Non-pigmented ciliary epithelial cell (primary cell): Measurements from ENCODE around the gene FRYL.
"Not testable (repeated sequence)": the region's sequence is repeated elsewhere in the genome, so short reads cannot be mapped to it uniquely, and the experiment has no call there.

Experiments used
- DNase-seq: peaks from one replicate; pipeline ENCODE4 v3.0.0-alpha.2; 2010; ENCODE audit warnings: low read depth

Gene FRYL

DNA sequence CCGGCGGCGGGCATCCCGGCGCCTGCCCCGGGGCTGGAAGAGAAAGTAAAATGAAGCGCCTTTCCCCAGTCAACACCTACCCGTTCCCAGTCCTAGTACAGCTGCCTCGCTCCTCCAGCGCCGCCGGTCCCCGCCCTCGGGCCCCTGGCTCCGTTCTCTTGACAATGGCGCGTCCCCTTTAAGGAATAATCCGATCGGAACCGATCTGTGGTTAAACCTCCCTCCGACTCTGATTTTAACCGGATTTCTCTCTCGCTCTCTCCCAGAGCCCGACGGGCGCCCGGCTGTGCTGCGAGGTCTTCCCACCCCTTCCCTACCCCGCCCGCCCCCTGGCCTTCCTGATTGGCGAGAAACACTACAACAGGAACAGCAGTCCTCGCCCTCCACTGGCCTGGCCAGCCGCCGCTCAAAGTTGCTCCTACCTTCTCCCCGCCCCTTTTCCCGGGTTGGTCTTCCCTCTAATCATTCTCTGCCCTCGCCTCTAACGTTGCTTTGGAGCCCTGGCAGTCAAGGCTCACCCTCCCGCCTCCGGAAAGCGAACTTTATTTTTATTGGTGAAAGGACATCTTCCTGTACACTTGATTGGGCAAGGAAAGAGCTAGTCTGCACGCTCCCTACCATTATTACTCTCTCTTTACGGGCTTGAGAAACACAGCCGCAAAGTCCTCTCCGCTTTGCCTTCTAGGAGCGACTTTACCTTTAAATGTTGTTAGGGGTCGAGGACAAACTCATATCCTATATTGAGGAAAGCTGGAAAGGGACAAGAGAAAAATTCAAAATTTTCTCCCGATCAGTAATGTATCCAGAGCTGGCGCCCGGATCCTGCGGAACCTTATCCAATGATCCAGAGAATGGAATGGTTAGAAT lies at the start of gene FRYL:
Gene FRYL (minus strand): TSS at position 282 of the 867 bp plus-strand sequence. CDS start 145,869 bp downstream, outside the sequence.
- peak; percentile 99 for DNase-seq

DNA sequence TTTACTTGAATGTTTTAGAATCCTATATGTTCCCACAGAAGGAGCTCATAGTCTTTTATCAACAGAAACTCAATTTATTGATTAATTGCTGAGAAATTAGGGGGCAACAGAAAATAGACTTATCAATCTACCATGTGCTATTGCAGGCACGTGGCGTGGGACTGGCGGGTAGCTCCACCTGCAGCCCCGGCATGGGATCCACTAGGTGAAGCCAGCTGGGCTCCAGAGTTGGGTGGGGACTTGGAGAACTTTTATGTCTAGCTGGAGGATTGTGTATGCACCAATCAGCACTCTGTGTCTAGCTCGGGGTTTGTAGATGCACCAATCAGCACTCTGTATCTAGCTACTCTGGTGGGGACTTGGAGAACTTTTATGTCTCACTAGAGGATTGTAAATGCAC lies 47.5 kb upstream of the FRYL start:
- DNase-seq, result no peak

DNA sequence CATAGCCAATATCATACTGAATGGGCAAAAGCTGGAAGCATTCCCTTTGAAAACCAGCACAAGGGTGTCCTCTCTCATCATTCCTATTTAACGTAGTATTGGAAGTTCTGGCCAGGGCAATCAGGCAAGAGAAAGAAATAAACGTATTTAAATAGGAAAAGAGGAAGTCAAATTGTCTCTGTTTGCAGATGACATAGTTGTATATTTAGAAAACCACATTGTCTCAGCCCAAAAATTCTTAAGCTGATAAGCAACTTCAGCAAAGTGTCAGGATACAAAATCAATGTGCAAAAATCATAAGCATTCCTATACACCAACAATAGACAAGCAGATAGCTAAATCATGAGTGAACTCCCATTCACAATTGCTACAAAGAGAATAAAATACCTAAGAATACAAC lies 41.4 kb upstream of the FRYL start:
- DNase-seq, result not testable (repeated sequence)

DNA sequence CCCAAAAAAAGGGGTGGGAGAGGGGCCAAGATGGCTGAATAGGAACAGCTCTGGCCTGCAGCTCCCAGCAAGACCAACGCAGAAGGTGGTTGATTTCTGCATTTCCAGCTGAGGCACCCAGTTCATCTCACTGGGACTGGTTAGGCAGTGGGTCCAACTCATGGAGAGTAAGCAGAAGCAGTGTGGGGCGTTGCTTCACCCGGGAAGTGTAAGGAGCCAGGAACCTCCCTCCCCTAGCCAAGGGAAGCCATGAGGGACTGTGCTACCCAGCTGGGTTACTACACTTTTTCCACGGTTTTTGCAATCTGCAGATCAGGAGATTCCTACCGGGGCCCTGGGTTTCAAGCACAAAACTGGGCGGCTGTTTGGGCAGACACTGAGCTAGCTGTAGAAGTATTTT lies 36.9 kb upstream of the FRYL start:
- DNase-seq, result no peak

DNA sequence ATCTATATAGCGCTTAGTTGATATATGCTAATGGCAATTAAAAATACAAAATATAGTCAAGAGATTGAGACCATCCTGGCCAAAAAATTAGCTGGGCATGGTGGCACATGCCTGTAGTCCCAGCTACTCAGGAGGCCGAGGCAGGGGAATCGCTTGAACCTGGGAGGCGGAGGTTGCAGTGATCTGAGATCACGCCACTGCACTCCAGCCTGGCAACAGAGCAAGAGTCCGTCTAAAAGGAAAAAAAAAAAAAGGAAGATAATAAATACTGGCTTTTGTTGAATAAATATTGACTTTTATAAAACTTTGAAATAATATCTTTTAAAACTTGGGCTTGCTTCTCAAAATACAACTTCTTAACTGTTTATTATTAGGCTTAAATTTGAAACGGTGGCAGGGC lies 36.2 kb upstream of the FRYL start:
- DNase-seq, result not testable (repeated sequence)

DNA sequence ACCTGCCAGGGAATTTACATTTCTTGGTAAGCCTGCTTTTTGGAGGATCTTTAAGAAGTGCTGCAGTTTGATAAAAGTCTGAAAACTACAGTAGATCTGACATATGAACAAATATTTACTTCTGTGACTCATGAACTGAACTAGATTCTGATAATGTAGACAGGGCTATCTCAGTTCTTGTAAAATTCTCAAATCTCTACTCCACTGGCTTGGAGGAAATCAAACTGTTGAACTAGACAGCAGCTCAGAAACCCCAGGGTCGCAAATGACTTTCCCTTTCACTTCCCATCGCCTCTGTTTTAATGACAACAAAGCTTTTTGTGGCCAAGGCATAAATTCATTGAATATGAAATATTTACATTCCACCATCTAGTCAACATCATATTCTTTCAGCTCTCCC lies 35.4 kb upstream of the FRYL start:
- no peak for DNase-seq

DNA sequence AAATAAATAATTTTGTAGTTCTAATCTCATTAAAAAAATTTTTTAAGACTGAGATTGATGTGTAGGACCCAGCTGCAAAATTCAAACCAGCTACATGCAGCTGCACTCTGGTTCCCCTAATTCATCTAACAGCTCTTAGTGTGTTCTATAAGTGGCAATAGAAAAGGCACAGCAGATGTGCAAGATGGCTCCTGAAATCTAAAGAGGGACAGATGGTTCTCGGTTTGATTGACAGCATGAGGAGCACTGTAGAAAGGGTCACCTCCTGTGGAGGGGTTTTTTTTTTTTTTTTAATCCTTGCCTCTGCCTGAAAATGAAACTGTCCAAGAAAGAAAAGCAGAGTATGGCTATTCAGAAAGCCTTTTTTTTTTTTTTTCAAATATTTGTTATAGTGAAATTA lies 33.9 kb upstream of the FRYL start:
- DNase-seq, result no peak

DNA sequence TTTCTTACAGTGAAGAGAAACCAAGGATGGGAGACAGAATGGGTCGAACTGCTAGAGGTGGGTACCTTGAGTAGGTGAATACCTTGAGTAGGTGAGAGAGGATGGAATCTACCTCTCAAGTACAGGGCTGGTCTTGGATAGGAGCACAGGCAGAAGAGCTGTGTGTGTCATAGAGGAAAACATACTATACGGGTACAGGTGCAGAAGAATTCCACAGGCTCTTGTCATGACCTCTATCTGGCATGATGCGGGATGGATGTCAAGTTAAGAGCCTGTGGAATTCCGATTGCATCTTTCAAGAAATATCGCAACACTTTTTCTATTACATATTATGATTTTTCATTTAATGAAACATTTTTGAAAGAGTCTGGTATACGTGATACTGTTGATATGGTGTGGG lies 32.8 kb upstream of the FRYL start:
- no peak for DNase-seq

DNA sequence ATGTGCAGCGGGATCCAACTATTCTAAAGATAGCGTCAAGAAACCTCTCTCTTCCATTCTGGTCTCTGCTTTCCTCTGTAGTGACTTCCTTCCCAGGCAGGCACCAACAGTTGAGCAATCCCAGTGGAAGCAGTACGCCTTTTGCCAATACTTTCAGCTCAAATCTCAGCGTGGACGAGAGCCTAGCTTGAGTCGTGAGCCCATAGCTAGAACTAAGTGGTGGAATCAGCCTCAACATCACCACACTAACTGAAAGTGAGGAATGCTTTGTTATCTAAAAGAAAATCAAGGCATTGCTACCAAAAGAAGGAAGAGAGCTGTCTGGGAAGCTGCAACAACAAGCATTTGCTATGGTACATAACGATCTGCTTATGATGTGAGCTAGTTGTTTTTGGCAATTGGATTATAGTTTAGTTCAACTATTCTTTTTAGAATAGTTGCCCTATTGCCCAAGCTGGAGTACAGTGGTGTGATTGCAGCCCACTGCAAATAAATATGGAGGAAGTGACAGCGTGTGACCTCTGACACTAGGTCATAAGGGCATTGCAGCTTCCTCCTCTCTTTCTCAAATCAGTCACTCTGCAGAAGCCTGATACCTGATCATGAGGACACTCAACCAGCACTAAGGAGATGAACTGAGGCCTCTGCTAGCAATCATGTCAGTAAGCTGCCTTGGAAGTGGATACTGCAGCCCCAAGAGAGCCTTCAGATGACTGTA lies 24.7 kb upstream of the FRYL start:
- no peak for DNase-seq

DNA sequence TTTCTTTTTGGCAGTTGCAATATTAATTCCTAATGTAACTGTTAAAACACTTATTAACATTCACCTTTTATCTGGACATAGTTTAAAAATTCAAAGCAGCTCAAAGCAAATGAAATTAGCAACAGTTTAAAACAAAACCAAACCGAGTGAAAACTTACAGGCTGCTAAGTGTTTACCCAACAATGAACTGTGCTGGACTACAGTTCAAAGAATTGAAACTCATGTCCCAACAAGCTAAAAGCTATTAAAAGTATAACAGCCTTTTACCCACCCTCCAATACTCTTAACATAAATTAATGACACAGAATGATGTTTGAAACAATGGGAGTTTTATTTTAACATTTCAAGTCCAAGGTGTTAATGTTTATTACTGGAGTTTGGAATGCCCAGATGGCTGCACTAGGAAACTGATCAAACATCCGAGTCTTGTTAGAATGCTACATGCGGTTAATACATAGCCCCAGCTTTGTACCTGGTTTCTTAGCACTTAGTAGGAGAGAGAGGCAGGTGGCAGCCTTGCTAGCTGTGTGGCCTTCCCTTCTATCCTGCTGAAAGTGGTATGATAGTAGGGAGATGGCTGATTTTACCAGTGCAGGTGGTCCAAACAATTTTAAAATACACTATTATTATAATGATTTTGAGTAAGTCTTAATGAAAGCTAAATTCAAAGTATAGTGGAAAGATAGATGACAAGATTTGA lies 21.1 kb upstream of the FRYL start:
- no peak for DNase-seq

DNA sequence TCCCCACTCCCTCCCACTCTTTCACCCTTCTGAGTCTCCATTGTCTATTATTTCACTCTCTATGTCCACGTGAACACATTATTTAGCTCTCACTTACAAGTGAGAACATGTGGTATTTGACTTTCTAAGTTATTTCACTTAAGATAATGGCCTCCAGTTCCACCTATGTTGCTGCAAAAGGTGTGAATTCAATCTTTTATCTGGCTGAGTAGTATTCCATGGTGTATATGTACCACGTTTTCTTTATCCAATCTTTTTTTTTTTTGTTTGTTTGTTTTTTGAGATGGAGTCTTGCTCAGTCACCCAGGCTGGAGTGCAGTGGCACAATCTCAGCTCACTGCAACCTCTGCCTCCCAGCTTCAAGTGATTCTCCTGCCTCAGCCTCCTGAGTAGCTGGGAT lies 20.1 kb upstream of the FRYL start:
- not testable (repeated sequence) for DNase-seq

DNA sequence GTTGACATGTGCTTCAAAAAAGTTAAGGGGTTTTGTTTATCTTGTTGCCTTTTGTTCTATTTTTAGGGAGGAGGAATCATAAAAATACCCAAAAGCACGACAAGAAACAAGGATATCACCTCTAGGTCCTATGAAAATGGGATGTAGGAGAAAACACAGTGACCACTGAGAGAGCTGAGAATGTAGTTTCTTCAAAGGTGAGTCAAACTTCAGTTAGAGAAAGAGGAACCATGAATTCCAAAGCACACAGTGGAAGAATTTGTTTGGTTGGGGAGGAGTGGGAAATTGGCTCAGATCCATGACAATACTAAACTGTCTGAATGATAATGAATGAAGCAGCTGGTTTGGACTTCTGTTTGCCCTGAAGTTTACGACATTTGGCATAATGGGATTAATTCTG lies 19.1 kb upstream of the FRYL start:
- no peak for DNase-seq

DNA sequence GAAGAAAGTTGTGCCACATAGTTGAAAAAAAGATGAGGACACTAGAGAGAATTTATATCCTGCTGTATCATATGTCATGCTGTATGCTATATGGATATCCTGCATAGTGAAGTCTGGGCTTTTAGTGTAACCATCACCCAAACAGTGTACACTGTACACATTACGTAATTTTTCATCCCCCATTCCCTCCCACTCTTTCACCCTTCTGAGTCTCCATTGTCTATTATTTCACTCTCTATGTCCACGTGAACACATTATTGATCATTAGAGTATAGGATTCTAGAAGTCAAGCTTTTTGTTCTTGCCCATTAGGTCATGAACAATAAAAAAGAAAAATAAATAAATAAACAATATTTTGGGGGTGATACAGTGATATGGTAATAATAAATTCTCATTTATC lies 18.0 kb upstream of the FRYL start:
- DNase-seq, result no peak

DNA sequence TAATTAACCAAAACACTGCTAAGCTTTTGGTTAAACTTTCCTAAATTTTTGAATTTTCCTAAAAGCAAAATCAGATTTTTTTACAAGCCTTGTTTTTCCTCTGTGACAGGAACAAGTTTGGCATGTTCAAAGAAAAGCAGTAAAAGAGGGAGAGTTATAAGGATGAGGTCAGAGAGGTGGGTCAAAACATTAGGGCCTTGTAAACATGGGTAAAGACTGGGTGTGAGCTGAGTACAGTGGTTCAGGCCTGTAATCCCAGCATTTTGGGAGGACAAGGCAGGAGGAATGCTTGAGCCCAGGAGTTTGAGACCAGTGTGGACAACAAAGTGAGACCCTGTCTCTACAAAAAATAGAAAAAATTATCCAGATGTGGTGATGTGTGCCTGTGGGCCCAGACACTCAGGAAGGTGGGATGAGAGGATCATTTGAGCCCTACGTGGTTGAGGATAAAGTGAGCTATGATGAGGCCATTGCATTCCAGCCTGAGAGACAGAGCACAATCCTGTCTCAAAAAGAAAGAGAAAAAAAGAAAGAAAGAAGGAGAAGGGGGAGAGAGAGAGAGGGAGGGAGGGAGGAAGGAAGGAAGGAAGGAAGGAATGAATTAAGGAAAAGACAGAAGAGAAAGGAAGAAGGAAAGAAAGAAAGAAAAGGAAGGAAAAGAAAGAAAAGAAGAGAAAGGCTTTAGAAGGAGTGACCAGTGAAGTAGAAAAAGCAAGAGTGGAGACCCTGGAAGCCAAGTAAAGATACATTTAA lies 17.0 kb upstream of the FRYL start:
- DNase-seq, result no peak

DNA sequence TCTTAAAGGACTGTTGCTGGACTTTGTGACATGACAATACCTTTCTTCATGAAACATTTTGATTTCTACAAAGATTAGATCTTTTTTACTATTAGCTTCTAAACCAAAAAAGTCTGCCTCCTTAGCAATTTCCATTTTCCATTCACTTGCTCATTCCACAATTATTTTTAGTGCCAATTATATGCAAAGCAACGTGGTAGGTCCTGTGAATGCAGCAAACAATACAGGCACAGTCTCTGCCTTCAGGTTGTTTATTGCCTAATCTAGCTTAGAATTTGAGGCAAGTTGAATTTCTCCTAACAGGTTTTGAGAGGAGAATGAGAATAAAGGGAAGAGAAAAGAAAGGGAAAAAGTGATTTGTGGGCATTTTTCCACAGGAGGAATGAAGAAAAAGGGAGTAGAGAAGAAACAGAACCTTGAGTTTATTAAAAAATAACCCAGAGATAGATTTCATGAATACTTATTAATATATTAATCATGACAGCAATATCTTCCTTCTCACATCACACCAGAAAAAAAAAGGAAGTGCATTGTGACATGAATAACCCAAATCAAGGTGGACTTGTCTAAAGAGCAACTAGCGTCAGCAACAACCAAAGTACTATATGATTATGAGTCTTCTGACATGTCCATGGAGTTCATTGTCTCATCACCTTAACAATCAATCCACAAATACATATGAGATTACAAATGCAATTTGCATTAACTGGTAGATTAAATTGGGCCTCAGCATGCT lies 16.3 kb upstream of the FRYL start:
- DNase-seq, result no peak

DNA sequence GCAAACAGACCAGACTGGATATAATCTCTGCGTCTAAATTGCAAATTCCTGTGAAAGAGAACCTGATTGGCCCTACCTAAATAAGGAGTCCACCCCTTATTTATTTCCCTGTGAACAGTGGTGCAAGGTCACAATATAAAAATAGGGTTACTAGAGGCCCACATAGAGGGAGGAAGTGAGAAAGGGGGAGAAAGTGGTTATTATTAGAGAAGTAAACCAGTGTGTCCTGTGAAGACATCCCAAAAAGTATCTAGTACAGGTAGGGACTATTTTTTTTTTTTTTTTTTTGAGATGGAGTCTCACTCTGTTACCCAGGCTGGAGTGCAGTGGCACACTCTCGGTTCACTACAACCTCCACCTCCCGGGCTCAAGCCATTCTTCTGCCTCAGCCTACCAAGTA lies 15.0 kb upstream of the FRYL start:
- DNase-seq, result no peak

DNA sequence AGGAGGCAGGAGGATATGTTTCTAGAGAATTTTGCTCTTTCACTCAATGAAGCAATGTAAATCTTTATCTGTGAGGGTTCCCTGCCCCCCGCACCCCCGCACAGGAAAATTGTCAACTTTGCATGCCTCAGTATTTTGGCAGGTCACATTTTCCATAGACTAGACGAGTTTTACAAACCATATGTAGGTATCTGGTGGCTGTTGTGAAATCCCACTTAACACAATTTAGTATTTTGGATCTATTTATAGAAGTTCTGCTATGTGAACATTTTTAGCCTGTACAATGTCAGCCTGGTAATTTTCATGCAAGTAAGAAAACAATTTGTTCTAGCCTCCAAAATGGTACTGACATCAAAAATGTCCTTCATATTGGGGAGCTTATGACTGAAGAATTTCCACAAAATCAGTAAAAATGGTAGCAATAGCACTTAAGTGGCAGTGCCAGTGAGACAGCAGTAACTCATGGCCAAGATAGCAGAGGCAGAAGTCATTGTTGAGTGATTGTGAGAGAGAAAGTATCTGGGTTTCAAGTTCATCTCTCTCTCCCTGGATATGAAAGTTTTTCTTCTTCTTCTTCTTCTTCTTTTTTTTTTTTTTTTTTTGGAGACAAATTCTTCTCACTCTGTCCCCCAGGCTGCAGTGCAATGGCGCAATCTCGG lies 12.4 kb upstream of the FRYL start:
- DNase-seq, result no peak

DNA sequence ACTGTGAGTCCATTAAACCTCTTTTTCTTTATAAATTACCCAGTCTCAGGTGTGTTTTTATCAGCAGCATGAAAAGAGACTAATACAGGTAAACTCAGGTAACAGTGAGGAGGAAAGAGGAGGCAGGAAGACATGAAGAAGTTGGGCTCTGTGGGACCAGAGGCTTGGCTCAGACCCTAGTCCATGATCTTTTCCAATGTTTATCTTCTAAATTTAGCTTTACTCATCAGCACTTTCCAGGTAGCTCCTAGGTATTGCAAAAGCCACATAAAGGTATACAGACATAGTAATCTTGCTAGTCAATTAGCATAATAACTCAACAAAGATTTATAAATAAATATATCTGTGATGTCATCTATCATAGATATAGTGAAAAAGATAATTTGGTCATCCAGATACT lies 11.2 kb upstream of the FRYL start:
- no peak for DNase-seq

DNA sequence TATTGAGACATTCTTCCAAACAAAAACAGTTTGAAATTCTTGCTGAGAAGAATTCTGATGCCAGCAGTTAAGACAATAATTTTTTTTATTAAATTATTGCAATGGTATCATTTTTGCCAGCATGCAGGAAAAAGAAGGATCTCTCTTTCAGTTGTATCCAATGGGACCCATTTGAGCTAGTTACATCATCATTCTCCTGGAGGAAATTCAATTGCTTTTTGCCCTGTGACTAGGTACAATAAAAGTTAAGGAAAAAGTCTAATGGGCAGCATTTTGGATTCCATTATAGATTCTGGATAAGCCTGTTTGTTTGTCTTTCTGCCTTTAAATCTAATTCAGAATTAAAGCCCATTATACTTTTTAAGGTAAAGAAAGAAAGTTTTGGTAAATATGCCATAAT lies 10.5 kb upstream of the FRYL start:
- DNase-seq, result no peak

DNA sequence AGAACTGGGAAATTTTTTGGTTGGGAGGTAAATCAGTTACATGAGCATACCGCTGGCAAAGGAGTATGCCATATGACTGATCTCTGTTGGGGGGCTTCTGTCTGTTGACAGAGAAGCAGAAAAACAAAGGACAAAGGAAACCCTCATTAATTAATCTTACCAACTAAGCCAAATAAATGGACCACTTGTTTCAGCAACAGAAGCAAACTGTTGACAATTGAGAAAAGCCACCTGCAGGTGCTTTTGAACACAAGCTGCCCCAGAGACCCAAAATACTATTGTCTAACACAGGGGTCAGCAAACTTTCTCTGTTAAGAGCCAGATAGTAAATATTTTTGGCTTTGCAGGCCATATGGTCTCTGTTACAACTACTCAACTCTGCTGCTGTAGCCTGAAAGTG lies 7.0 kb upstream of the FRYL start:
- DNase-seq, result no peak

DNA sequence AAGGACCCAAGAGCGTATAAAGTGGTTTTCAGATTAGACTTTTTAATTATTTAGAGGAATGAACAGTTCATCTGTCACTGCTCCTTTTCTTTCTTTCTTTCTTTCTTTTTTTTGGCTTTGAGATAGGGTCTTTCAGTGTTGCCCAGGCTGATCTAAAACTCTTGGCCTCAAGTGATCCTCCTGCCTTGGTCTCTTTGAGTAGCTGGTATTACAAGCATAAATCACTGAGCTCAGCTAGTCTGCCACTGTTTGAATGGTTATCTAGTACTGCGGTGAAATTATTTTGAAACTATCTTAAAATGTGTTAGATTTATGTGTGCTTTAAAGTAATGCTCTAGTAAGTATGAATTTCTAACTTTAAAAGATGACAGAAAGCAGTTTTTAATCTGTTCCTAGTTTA lies 6.5 kb upstream of the FRYL start:
- no peak for DNase-seq
